Endothelial cell of umbilical vein (primary cell): Measurements from ENCODE around the gene GCLC. TPM values are rescaled to one million over a fixed set of nuclear protein-coding genes. Genes with fewer than 3 reads are reported as not detected.

Source experiments
- BruUV-seq: library from RNA; stranded (reverse); fragments of 400-500 nt; replicated peaks from 2 replicates; lab custom pipeline; 2021; lab: Mats Ljungman, UMichigan
- CTCF ChIA-PET: fragments of 300-600, 350-600 bp; sonication (Branson Sonifier 250); formaldehyde crosslinking; loops from one replicate; lab custom pipeline; 2021; ENCODE audit warnings: antibody characterized with exemption, inconsistent platforms; lab: Charles Lee
- POLR2A ChIA-PET: fragments of 300-600, 350-600 bp; sonication (Branson Sonifier 250); formaldehyde crosslinking; loops from one replicate; lab custom pipeline; 2021; ENCODE audit warnings: antibody characterized with exemption, inconsistent platforms; lab: Charles Lee
- DNase-seq: peaks from one replicate; pipeline ENCODE4 v3.0.0-alpha.2; 2011; ENCODE audit warnings: low read depth, low spot score
- FAIRE-seq: peaks from 2 replicates; lab custom pipeline; 2011; peaks lifted over from hg19 to GRCh38; lab: Jason Lieb, UNC
- H2AFZ ChIP-seq: 2 replicates; pipeline ENCODE4 v1.6.0; 2012; ENCODE audit warnings: low read depth, low read length, control low read depth, inconsistent platforms
- H3K27ac ChIP-seq: 2 replicates; pipeline ENCODE4 v1.5.1; 2011; ENCODE audit warnings: low read depth, mild to moderate bottlenecking, control low read depth, low read length, moderate library complexity; ENCODE audit not compliant: insufficient read depth
- H3K27me3 ChIP-seq, 2 experiments: 2 replicates each; pipeline versions ENCODE4 v1.6.0 to v1.6.1; 2011; ENCODE audit warnings: low read length in 2 of 2, mixed read lengths in 1 of 2; ENCODE audit not compliant: control insufficient read depth in 2 of 2, insufficient read depth in 2 of 2
- H3K36me3 ChIP-seq, 2 experiments: 2 replicates in 1 of 2; 3 replicates in 1 of 2; pipeline ENCODE4 v1.5.1; 2011; ENCODE audit warnings: low read length in 2 of 2, mild to moderate bottlenecking in 1 of 2, moderate library complexity in 1 of 2; ENCODE audit not compliant: control insufficient read depth in 2 of 2, insufficient read depth in 2 of 2; ENCODE audit errors: extremely low read depth in 1 of 2
- H3K4me1 ChIP-seq: 3 replicates; pipeline ENCODE4 v1.5.1; 2011; ENCODE audit warnings: mild to moderate bottlenecking, low read length; ENCODE audit not compliant: control insufficient read depth, insufficient read depth; ENCODE audit errors: extremely low read depth
- H3K4me2 ChIP-seq: 2 replicates; pipeline ENCODE4 v1.6.1; 2011; ENCODE audit warnings: low read length, control low read depth, mixed read lengths; ENCODE audit not compliant: insufficient read depth
- H3K4me3 ChIP-seq, 3 experiments: fragments of 200-600 bp in 1 of 3; sonication (generic), shearing (Covaris generic) in 1 of 3; replicated peaks in 1 of 3; 2 replicates each; pipeline ENCODE4 v1.5.1; 2011 to 2016; ENCODE audit warnings: control low read depth in 3 of 3, low read length in 3 of 3, mild to moderate bottlenecking in 2 of 3, inconsistent platforms in 1 of 3, low read depth in 1 of 3, moderate library complexity in 1 of 3; ENCODE audit not compliant: insufficient read depth in 1 of 3
- H3K79me2 ChIP-seq: 2 replicates; pipeline ENCODE4 v1.6.0; 2012; ENCODE audit warnings: low read length, inconsistent platforms; ENCODE audit not compliant: control insufficient read depth, insufficient read depth
- H3K9ac ChIP-seq: replicated peaks from 2 replicates; pipeline ENCODE3; 2011; ENCODE audit warnings: low read length, control low read depth; ENCODE audit not compliant: insufficient read depth; ENCODE audit errors: extremely low read depth
- H3K9me1 ChIP-seq: replicated peaks from 3 replicates; pipeline ENCODE4 v1.6.0; 2011; ENCODE audit warnings: mild to moderate bottlenecking, low read length; ENCODE audit not compliant: control insufficient read depth, insufficient read depth; ENCODE audit errors: extremely low read depth
- H3K9me3 ChIP-seq: replicated peaks from 2 replicates; pipeline ENCODE4 v1.5.1; 2012; ENCODE audit warnings: low read length, inconsistent platforms; ENCODE audit not compliant: control insufficient read depth, insufficient read depth
- H4K20me1 ChIP-seq: replicated peaks from 2 replicates; pipeline ENCODE3; 2011; ENCODE audit warnings: mild to moderate bottlenecking, low read length; ENCODE audit not compliant: control insufficient read depth, insufficient read depth; ENCODE audit errors: extremely low read depth
- CTCF ChIP-seq, 2 donors: IDR thresholded peaks; 1 replicate in 1 of 2; 2 replicates in 1 of 2; pipeline ENCODE4 v1.5.1; 2011; ENCODE audit warnings: low read length in 2 of 2, mild to moderate bottlenecking in 2 of 2, moderate library complexity in 2 of 2, control low read depth in 1 of 2, inconsistent platforms in 1 of 2, low read depth in 1 of 2; ENCODE audit not compliant: insufficient read depth in 1 of 2; ENCODE audit errors: extremely low read depth in 1 of 2
- EZH2 ChIP-seq: IDR thresholded peaks from 2 replicates; pipeline ENCODE4 v1.6.1; 2012; ENCODE audit warnings: borderline replicate concordance, low read depth, mild to moderate bottlenecking, moderate library complexity, low read length, inconsistent platforms; ENCODE audit not compliant: severe bottlenecking
- FOS ChIP-seq: IDR thresholded peaks from 2 replicates; pipeline ENCODE4 v1.6.1; 2011; ENCODE audit warnings: mild to moderate bottlenecking, low read length, moderate library complexity, borderline replicate concordance; ENCODE audit not compliant: insufficient read depth
- JUN ChIP-seq: IDR thresholded peaks from 2 replicates; pipeline ENCODE4 v1.6.1; 2011; ENCODE audit warnings: borderline replicate concordance, low read depth; ENCODE audit not compliant: insufficient read length, insufficient read depth
- MYC ChIP-seq: IDR thresholded peaks from one replicate; pipeline ENCODE4 v1.6.1; 2011; ENCODE audit warnings: mild to moderate bottlenecking, low read depth, low read length
- POLR2A ChIP-seq: IDR thresholded peaks from 2 replicates; pipeline ENCODE4 v1.6.1; 2012; ENCODE audit warnings: low read depth, mild to moderate bottlenecking, control low read depth, low read length
- dilution Hi-C: fragments of 300-500 bp; cut with MboI; formaldehyde crosslinking; loops from one replicate; pipeline ENCODE4 v1.15.0; 2019; ENCODE audit warnings: low sequenced_read_pairs; ENCODE audit not compliant: extremely low pct_ligation_motif_present
- intact Hi-C: fragments of 100-400 bp; cut with micrococcal nuclease; formaldehyde crosslinking; loops from one replicate; pipeline ENCODE4 v1.10.0; 2022
- polyA plus RNA-seq, 4 experiments: library from polyadenylated mRNA; depleted of rRNA in 3 of 4; stranded (reverse) in 3 of 4; unstranded in 1 of 4; fragments of >200 nt; gene quantifications; 2 replicates each; pipeline versions ENCODE4 v1.2.1 to v1.2.3, GENCODE V29; 2011 to 2012; ENCODE audit warnings: missing spikeins in 1 of 4
- total RNA-seq: library from RNA; stranded (reverse); gene quantifications from 2 replicates; pipeline ENCODE4 v1.2.3, GENCODE V29; 2021

Gene GCLC
- total and polyA plus RNA-seq, 2 donors (not counting 3 experiments of a cell fraction or from before 2014, with no cell fraction given), result 7.3 to 22.8 TPM

- no peak overlapping the region for H2AFZ ChIP-seq
- H3K9me1 ChIP-seq, result no peaks in the 10 kb centered on the region
- dilution Hi-C loops, result no loop called here
- DNase-seq (peak; percentile 33), FAIRE-seq (no peak)
- peaks cover 10 to 25% of the 10 kb centered on the region in 2 experiments for H3K27me3 ChIP-seq
- H3K4me3 ChIP-seq, result no peak overlapping the region
- no peak overlapping the region for H3K4me2 ChIP-seq
- no peaks in the 10 kb centered on the region for H4K20me1 ChIP-seq
- intact Hi-C loops, result loop anchor here (1.0 to 10.0 kb wide), 7 partner anchors 46 to 668 kb away; partner anchors contain the start of gene GSTA4
- H3K27ac ChIP-seq, result no peak overlapping the region
- TF ChIP-seq FOS (no peak), EZH2 (no peak), MYC (no peak), POLR2A (no peak), JUN (no peak), CTCF (IDR thresholded peaks at IDR 0.05; ENCODE audit: extremely low read depth in 1 of 2, insufficient read depth in 1 of 2, low read depth in 1 of 2, low read length in 2 of 2) (no peak)
- H3K36me3 ChIP-seq, result no peaks in the 10 kb centered on the region
- POLR2A ChIA-PET, result interaction anchor here (0.6 kb wide), 1 partner anchor 309 kb away, joined by 10 read pairs; no protein-coding TSS in a partner anchor
- no peaks in the 10 kb centered on the region for H3K9me3 ChIP-seq
- no peaks in the 10 kb centered on the region for H3K4me1 ChIP-seq
- no peaks in the 10 kb centered on the region for H3K79me2 ChIP-seq
- BruUV-seq, result no TSS peak
- CTCF ChIA-PET, result interaction anchor here (0.5 to 6.4 kb wide), 25 partner anchors 8 to 759 kb away, joined by 3 to 121 read pairs (median 4); no protein-coding TSS in a partner anchor
- no peak overlapping the region for H3K9ac ChIP-seq
These were observed 61.2 kb downstream of the GCLC start for GRCh38 chr6:53483423-53484353.
